Ectodermal cell (in vitro differentiated cells): ENCODE results near the gene ZMIZ1.
"Not testable (repeated sequence)": the region's sequence is repeated elsewhere in the genome, so short reads cannot be mapped to it uniquely, and the experiment has no call there.

Experiments
- H3K27ac ChIP-seq: 2 replicates; pipeline ENCODE4 v1.7.0; 2013; ENCODE audit warnings: mild to moderate bottlenecking, low read depth, low read length; ENCODE audit not compliant: insufficient read depth, poor library complexity, severe bottlenecking
- H3K27me3 ChIP-seq: 2 replicates; pipeline ENCODE4 v1.7.0; 2013; ENCODE audit warnings: mild to moderate bottlenecking, low read length; ENCODE audit not compliant: insufficient read depth, control insufficient read depth, poor library complexity, severe bottlenecking
- H3K36me3 ChIP-seq: one replicate; pipeline ENCODE4 v1.7.0; 2013; ENCODE audit warnings: low read length; ENCODE audit not compliant: control insufficient read depth, insufficient read depth
- H3K4me1 ChIP-seq: one replicate; pipeline ENCODE4 v1.7.0; 2013; ENCODE audit warnings: low read length; ENCODE audit not compliant: control insufficient read depth, insufficient read depth
- H3K4me3 ChIP-seq: 2 replicates; pipeline ENCODE4 v1.7.0; 2013; ENCODE audit warnings: low read depth, low read length, control low read depth; ENCODE audit not compliant: insufficient read depth
- H3K9me3 ChIP-seq: 2 replicates; pipeline ENCODE4 v1.7.0; 2013; ENCODE audit warnings: mild to moderate bottlenecking, low read length, moderate library complexity; ENCODE audit not compliant: control insufficient read depth
- WGBS, 2 experiments: methylation state at CpG; one replicate each; pipeline ENCODE4 v1.1.7; 2013; ENCODE audit warnings: missing lambda C conversion rate in 2 of 2; 5-methylcytosine and 5-hydroxymethylcytosine counted together

ZMIZ1 gene

DNA sequence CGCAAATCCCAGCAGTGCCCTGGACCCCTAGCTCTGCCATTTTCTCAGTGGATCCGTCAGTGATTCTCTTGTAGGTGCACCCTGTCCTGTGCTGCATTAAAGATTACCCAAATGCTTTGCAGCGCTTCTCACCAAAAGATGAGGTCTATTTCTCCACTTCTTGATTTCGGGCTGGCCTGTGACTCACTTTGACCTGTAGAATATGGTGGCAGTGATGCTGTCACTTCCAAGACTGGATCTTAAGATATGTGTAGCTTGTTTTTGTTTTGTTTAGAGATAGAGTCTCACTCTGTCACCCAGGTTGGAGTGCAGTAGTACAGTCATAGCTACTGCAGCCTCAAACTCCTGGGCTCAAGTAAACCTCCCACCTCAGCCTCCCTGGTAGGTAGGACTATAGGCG, 37.0 kb upstream of the ZMIZ1 start:
- Histone ChIP-seq H3K27me3 (no peaks in the 10 kb centered on the region), H3K9me3 (no peaks in the 10 kb centered on the region), H3K4me1 (peaks cover 6% of the 10 kb centered on the region), H3K36me3 (no peaks in the 10 kb centered on the region), H3K27ac (no peak overlapping the region), H3K4me3 (no peak overlapping the region)
- 95 to 96% methylated on average over 5 of the region's 5 CpGs for WGBS, 2 experiments

- Histone ChIP-seq H3K27ac (no peak overlapping the region), H3K4me1 (peaks cover 10% of the 10 kb centered on the region)
- 92 to 93% methylated on average over 9 of the region's 9 CpGs for WGBS, 2 experiments
Observed at GRCh38 chr10:79034271-79034876, 34.4 kb upstream of the ZMIZ1 start.

GRCh38 chr10:79036416-79036815, 32.4 kb upstream of the ZMIZ1 start:
- H3K36me3 ChIP-seq, H3K9me3 ChIP-seq: not testable (repeated sequence)

More at GRCh38 chr10:79034271-79034876, 34.4 kb upstream of the ZMIZ1 start:
- H3K27me3 ChIP-seq: no peaks in the 10 kb centered on the region
- no peaks in the 10 kb centered on the region for H3K36me3 ChIP-seq
- H3K4me3 ChIP-seq: no peak overlapping the region
- no peaks in the 10 kb centered on the region for H3K9me3 ChIP-seq

DNA sequence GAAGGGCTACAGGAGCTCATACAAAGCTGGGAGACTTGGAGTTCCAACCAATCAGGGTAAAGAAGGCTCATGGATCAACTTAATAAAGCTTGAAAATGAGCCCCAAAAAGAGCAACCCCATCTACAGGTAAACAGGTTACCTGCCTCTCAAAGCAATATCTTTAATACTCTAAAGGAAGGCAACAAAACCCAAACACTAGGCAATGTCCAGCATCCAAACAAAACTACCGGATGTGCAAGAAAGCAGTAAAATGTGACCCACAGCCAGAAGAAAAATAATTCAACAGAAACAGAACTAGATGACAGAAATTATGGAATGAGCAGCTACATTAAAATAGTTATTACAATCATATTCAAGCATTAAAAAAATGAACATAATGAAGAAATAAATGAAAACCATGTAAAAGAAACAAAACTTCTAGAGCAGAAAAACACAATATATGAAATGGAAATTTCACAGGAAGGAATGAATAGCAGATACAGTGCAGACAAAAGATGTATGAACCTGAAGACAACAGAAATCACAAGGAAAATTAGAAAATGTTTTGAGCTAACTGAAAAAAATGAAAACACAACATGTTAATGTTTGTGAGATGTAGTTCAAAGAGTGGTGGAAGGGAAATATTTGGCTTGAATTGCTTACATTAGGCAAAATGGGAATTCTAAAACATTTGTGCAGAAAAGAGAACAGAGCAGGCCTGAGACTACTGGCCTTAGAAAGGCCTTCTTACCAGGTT, 30.5 kb upstream of the ZMIZ1 start:
- Histone ChIP-seq H3K4me1 (peaks cover 10% of the 10 kb centered on the region), H3K36me3 (no peaks in the 10 kb centered on the region), H3K27ac (no peak overlapping the region), H3K27me3 (no peaks in the 10 kb centered on the region), H3K9me3 (no peaks in the 10 kb centered on the region), H3K4me3 (no peak overlapping the region)
- 92 to 100% methylated on average over 1 of the region's 1 CpG for WGBS, 2 experiments

More at GRCh38 chr10:79036416-79036815, 32.4 kb upstream of the ZMIZ1 start:
- 76 to 79% methylated on average over 6 of the region's 6 CpGs for WGBS, 2 experiments
- not testable (repeated sequence) for H3K27me3 ChIP-seq, H3K27ac ChIP-seq, H3K4me1 ChIP-seq, H3K4me3 ChIP-seq

GRCh38 chr10:79038841-79039201, 29.9 kb upstream of the ZMIZ1 start:
- Histone ChIP-seq H3K27me3 (no peaks in the 10 kb centered on the region), H3K36me3 (no peaks in the 10 kb centered on the region), H3K27ac (no peak overlapping the region), H3K4me3 (no peak overlapping the region), H3K9me3 (no peaks in the 10 kb centered on the region), H3K4me1 (peaks cover 10% of the 10 kb centered on the region)
- WGBS, 2 experiments: 13% methylated on average over 5 of the region's 5 CpGs

DNA sequence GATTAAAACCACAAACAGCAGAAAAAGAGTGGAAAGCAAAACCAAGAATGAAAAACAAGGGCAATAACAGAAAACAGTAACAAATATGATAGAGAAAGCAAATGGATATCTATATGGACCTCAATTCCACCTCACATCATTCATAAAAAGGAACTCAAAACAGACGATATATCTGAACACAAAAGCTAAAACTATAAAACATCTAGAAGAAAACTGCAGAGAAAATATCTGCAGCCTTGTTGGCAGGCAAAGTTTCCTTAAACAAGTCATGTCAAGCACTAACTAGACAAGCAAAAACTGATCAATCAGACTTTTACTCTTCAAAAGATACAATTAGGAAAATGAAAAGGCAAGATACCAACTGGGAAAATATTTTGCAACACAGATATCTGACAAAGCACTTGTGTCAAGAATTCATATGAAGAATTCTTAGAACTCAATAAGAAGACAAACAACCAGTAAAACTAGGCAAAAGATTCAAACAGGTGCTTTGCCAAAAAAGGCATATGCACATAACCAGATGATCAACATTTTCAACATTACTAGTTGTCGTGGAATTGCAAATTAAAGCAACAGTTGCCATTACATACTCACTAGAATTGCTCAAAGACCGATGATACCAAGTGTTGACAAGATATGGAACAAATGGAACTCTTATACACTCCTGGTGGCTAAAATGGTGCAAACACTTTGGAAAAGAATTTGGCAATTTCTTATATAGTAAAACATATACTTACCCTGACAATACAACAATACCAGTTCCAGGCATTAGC, 25.9 kb upstream of the ZMIZ1 start:
- Histone ChIP-seq H3K27ac (no peak overlapping the region), H3K4me3 (no peak overlapping the region), H3K4me1 (peaks cover 13% of the 10 kb centered on the region), H3K27me3 (no peaks in the 10 kb centered on the region), H3K36me3 (no peaks in the 10 kb centered on the region), H3K9me3 (no peaks in the 10 kb centered on the region)
- WGBS, 2 experiments: 91 to 95% methylated on average over 3 of the region's 3 CpGs

- Histone ChIP-seq H3K27ac (no peak overlapping the region), H3K36me3 (no peaks in the 10 kb centered on the region), H3K9me3 (no peaks in the 10 kb centered on the region), H3K27me3 (no peaks in the 10 kb centered on the region), H3K4me3 (no peak overlapping the region), H3K4me1 (peaks cover 7% of the 10 kb centered on the region)
- 82 to 85% methylated on average over 5 of the region's 5 CpGs for WGBS, 2 experiments
Observed at GRCh38 chr10:79044036-79044632, 24.6 kb upstream of the ZMIZ1 start.

- Histone ChIP-seq H3K27me3 (no peaks in the 10 kb centered on the region), H3K4me3 (no peak overlapping the region), H3K27ac (no peak overlapping the region), H3K4me1 (peaks cover 7% of the 10 kb centered on the region), H3K36me3 (no peaks in the 10 kb centered on the region), H3K9me3 (no peaks in the 10 kb centered on the region)
- WGBS, 2 experiments: 77 to 78% methylated on average over 4 of the region's 4 CpGs
Observed at GRCh38 chr10:79044846-79045245, 23.9 kb upstream of the ZMIZ1 start.

DNA sequence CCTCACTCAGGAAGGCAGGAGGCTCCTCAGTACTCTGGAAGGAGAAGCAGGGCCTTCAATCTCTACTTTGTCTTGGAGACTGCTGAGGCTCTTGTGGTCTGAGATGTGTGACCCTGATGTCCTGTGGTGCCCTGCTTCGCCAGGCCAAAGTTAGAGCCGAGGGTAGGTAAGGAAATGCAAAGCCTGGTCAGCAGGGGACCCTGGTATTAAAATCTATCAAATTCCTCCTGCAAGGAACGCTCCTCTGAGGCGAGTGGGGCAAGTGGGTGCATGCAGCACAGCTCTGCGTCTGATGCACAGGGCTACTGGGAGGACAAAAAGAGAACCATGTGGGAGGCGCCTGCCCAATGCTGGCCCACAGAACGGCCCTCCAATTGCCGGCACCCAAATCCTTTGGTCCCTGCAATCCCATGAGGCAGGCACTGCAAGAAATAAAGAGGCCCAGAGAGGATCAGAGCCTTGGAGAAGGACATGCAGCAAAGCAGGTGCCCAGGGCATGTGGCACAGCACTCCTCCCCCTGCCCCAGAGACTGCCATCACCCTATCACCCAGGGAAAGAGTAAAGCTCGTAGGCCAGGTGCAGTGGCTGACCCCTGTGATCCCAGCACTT, 23.1 kb upstream of the ZMIZ1 start:
- Histone ChIP-seq H3K36me3 (no peaks in the 10 kb centered on the region), H3K27me3 (no peaks in the 10 kb centered on the region), H3K4me3 (no peak overlapping the region), H3K9me3 (no peaks in the 10 kb centered on the region), H3K4me1 (peaks cover 7% of the 10 kb centered on the region), H3K27ac (no peak overlapping the region)
- 54 to 57% methylated on average over 9 of the region's 9 CpGs for WGBS, 2 experiments
